ENCODE measurements around the gene ZNF22.
"Not testable (repeated sequence)": the region's sequence is repeated elsewhere in the genome, so short reads cannot be mapped to it uniquely, and the experiment has no call there.

ZNF22 gene

GRCh38 chr10:44992732-44993225, 7.9 kb upstream of the ZNF22 start:
- no peak for DNase-seq

- DNase-seq: peak; percentile 8
Observed at GRCh38 chr10:44993226-44993921, 7.3 kb upstream of the ZNF22 start.

- no peak for DNase-seq
Observed at GRCh38 chr10:44993922-44994751, 6.6 kb upstream of the ZNF22 start.

GRCh38 chr10:44994752-44995530, 5.8 kb upstream of the ZNF22 start:
- no peak for DNase-seq

- no peak for DNase-seq
Observed at GRCh38 chr10:44995581-44995913, 5.2 kb upstream of the ZNF22 start.

GRCh38 chr10:44995914-44996669, 4.6 kb upstream of the ZNF22 start:
- no peak for DNase-seq

- DNase-seq: no peak
Observed at GRCh38 chr10:44997105-44997748, 3.5 kb upstream of the ZNF22 start.

GRCh38 chr10:44998146-44998631, 2.5 kb upstream of the ZNF22 start:
- DNase-seq: no peak

- no peak for DNase-seq
Observed at GRCh38 chr10:45000138-45000751, 478 bp upstream of the ZNF22 start.

- DNase-seq: peak; percentile 41
Observed at GRCh38 chr10:45001381-45002148, 842 bp downstream of the ZNF22 start.

GRCh38 chr10:45003432-45004000, 2.8 kb downstream of the ZNF22 start:
- DNase-seq: no peak

GRCh38 chr10:45004661-45005060, 3.9 kb downstream of the ZNF22 start:
- DNase-seq: no peak

- DNase-seq: no peak
Observed at GRCh38 chr10:45005284-45005683, 4.6 kb downstream of the ZNF22 start.

- no peak for DNase-seq
Observed at GRCh38 chr10:45006276-45007030, 5.7 kb downstream of the ZNF22 start.

- no peak for DNase-seq
Observed at GRCh38 chr10:45008524-45009161, 7.9 kb downstream of the ZNF22 start.

GRCh38 chr10:45014557-45014956, 13.8 kb downstream of the ZNF22 start:
- not testable (repeated sequence) for DNase-seq

- no peak for DNase-seq
Observed at GRCh38 chr10:45015590-45015989, 14.9 kb downstream of the ZNF22 start.

GRCh38 chr10:45023426-45023825, 22.7 kb downstream of the ZNF22 start:
- no peak for DNase-seq

- DNase-seq: no peak
Observed at GRCh38 chr10:45034301-45034700, 33.6 kb downstream of the ZNF22 start.

Measured in activated CD8-positive, alpha-beta memory T cell treated with anti-CD3 and anti-CD28 coated beads, Interleukin-2, amount 50 U/mL, for 4 hours (primary cell).